HG02885 (cell line): ENCODE measurements around the gene PRM1.

Experiments
- ATAC-seq: cut with Tn5 transposase; IDR thresholded peaks from one replicate; pipeline ENCODE4 v1.9.1; 2021; ENCODE audit warnings: mild to moderate bottlenecking; ENCODE audit not compliant: unreplicated experiment, poor library complexity

PRM1 gene

DNA sequence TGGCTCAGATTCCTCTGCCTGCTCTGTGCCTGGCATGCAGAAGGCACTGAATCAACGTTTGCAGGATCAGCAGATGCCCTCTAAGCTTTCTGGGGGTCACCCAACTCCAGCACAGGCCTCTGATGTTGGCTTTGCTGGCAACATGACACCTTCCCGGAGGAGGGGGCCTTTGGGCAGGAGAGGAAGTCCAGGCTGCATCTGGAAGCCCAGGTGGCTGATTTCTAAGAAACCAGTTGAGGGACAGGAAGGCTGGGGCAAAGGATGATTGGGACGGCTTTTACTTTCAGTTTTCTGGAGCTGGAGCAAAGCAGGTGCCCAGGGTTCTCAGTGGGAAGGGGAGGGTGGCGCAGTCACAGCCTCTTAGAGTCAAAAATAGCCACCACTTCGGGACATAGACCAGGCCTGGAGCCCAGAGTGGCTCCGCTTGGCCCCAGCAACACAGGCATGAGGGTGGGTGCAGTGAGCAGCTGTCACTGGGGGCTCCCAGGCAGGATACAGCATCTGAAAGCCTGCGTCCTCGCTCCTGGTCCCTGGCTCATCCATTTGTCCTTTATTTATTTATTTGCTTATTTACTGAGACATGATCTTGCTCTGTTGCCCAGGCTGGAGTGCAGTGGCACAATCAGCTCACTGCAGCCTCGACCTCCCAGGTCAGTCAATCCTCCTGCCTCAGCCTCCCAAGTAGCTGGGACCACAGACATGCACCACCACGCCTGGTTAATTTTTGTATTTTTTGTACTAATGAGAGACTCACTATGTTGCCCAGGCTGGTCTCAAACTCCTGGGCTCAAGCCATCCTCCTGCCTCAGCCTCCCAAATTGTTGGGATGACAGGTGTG lies 40.3 kb downstream of the PRM1 start:
- no peak for ATAC-seq

DNA sequence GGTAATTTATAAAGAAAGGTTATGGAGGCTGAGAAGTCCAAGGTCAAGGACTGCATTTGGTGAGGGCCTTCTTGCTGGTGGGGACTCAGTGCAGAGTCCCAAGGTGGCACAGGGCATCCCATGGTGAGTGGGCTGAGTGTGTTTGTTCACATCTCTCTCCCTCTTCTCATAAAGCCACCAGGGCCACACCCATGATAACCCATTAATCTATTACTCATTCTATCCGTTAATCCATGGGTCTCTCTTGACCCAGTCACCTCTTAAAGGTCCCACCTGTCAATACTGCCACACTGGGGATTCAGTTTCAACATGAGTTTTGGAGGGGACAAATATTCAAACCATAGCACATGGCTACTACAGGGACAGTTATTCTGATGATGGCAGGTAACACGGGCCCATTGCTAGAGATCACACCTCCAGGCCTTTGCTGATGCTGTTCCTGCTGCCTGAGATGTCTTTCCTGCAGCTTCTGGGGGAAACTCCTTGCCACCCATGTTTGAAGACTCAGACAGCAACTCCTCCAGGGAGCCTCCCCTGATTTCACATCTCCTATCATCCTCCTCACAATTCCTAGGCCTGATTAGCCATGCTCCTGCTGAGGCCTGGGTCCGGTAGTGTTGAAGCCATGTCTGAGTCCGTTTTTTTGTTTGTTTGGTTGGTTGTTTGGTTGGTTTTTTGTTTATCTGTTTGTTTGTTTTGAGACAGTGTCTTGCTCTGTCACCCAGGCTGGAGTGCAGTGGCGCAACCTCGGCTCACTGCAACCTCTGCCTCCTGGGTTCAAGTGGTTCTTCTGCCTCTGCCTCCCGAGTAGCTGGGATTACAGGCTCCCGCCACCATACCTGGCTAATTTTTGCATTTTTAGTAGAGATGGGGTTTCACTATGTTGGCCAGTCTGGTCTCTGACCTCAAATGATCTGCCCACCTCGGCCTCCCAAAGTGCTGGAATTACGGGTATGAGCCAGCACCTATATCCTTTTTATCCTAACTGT lies 41.2 kb downstream of the PRM1 start:
- ATAC-seq, result no peak

DNA sequence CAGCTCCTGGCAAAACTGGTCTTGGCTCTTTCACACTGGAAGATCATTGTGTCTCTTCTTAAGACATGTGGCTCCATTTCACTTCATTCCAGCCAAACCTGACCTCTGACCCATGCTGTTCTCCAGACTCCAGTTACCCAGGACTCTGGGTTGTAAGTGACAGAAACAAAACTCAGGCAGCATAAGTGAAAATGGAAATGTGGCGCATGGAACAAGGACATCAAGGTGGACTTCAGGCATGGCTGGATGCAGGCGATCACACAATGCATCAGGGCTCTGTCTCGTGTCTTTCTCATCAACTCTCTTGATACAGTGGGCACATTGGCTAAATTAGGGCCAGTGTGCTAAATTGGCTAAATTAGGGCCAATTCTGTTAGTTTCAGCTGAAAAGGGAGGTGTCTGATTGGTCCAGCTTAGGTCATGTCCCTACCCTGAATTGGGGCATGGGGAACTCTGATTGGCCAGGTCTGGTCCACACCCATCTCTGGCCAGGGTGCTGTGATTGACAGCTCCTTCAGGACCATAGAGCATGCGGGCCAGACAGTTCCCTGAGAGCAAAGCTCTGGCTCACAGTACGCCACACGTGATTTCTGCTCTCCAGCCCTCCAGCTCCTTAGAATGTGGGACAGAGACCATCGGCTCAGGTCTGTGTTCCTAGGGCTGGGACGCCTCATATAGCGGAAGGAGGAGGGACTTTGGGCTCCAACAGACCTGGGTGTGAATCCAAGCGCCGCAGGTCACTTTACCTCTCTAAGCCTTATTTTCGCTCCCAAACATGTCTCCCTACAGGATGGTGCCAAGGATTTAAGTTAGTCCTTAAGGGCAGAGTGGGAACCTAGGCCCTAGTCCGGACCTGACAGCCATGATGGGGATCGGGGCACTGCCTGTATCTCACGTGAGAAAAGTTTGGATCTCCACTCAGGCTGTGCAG lies 42.6 kb downstream of the PRM1 start:
- ATAC-seq, result no peak

DNA sequence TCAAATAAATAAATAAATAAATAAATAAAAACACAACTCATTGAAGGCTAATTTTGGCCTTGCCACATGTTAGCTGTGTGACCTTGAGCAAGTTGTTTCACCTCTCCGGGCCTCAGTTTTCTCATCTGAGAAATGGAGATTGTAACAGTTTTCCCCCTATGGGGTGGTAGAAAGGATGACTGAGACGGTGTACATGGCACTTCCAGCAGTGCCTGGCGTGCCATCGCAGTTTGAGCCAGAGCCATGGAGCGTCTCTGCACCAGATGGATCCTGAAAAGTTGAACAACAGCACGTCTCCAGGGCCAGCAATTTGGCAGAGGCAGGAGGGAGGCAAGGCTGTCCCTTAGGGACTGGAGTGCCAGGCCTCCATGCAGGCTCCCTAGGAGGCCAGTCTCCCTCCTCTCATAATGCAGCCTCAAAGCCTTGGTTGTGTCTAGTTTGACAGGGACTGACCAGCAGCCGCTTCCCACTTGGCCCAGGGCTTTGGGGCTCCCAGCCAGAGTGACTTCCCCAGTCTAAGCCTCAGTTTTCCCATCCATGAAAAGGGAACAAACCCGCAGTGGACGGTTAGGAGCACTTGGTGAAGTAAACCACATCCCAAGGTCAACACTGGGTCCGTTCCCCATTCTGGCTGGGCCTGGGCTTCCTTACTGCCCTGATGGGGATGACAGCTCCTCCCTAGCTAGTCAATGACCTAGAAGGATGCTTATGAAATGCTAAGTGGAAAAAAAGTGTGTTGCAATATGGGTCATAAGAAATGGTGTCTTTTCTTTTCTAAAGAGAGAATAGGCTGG lies 44.5 kb downstream of the PRM1 start:
- ATAC-seq, result no peak

DNA sequence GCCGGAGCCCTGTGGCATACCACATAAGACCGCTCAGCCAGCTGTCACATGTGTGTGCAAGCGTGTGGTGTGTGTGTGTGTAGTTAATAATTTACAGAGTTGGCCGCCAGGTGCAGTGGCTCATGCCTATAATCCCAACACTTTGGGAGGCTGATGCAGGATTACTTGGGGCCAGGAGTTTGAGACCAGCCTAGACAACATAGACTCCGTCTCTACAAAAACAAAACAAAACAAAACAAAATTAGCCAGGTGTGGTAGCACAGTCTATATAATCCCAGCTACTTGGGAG lies 45.5 kb downstream of the PRM1 start:
- ATAC-seq, result no peak

DNA sequence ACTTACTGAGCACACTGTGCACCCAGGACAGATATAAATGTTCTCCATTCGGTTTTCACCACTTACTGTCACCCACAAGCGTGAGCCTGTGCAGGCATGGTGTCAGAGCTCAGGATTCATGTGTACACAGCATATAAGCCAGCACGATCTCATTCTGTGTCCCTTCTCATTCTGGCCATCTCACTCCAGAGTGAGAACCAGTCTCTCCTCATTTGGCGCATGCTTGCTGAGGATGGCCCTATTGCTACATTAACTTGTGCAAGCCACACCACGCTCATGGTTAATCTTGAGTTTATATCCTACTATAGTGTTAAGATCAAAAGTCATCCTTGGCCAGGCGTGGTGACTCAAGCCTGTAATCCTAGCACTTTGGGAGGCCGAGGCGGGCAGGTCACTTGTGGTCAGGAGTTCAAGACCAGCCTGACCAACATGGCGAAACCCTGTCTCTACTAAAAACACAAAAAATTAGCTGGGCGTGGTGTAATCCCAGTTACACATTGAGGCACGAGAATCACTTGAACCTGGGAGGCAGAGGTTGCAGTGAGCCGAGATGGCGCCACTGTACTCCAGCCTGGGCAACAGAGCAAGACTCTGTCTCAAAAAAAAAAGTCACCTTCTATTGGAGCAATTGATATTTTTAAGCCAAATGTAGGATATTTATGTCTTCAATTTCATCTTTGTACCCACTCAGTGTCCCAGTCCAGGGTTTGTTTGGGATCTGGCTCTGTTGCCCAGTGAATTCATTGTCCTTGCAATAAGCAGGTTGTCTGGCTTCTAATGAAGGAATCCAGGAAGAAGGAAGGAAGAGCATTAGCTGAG lies 46.0 kb downstream of the PRM1 start:
- ATAC-seq, result no peak

DNA sequence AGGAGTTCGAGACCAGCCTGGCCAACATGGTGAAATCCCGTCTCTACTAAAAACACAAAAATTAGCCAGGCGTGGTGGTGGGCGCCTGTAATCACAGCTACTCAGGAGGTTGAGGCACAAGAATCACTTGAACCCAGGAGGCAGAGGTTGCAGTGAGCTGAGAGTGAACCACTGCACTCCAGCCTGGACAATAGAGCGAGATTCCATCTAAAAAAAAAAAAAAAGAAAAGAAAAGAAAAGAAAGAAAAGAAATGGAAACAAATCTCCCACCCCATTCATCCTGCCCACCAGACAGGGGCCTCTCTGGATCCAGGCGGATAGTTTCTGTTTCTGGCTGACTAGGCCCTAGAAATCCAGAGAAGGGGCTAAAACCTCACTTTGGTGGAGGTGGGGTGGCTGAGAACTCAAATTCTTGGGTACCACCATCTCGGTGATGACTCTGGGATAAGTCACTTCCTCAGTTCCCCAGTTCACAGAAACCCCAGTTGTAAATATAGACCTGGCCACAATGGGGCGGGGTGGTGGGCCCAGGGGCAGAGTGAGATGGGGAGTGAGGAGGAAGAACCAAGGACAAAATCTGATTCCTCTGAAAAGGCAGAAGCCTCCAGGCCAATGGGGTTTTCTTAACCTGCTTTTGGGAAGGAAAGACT lies 47.3 kb downstream of the PRM1 start:
- no peak for ATAC-seq

DNA sequence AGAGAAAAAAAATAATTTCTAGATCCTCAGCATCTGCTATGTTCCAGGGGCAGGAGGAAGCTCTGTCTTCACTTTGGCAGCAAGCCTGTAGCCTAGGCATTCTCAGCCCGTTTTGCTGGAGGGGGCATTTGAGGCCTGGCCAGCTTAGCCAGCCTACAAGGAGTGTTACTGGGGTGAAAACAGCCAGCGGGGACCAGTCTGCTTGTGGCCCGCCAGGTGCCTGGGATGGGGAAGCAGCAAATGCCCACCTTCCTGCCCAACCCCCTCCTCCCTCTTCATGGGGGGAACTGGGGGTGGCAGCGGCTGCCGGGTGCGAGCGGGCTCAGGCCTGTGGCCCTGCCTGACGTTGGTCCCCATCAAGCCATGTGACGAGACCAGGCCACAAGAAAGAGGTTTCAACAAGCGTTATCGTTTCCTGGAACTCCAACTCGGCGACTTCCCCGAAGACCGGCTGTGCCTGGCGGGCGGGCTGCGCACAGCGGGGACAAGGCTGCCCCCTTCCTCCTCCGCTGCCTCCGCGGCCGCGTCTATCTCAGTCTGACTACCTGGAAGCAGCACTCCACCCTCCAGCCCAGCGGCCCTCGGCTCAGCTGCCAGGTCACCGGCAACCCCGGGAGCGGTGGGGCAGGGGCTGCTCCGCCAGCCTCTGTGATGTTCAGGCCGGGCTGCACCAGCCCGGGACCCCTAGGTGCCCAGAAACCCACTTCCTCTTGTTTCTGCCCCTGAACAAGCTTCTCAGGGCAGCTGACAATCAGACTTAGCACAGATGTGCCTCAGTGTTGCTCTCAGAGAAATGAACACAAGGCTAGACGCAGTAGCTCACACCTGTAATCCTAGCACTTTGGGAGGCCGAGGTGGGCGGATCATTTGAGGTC lies 48.0 kb downstream of the PRM1 start:
- ATAC-seq, result peak; percentile 59

DNA sequence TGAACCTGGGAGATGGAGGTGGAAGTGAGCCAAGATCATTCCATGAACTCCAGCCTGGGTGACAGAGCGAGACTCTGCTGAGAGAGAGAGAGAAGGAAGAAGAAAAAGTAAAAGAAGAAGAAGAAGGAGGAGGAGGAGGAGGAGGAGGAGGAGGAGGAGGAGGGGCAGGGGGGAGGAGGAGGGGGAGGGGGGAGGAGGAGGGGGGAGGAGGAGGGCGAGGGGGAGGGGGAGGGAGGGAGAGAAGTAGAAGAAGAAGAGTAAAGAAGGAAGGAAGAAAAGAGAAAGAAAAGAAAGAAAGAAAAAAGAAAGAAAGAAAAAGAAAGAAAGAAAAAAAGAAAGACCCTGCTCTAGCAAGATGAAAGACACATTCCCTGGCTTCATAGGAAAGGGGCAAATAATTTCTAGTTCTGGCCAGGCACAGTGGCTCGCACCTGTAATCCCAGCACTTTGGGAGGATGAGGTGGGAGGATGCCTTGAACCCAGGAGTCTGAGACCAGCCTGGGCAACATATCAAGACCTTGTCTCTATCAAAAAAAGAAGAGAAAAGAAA lies 48.8 kb downstream of the PRM1 start:
- ATAC-seq, result no peak

DNA sequence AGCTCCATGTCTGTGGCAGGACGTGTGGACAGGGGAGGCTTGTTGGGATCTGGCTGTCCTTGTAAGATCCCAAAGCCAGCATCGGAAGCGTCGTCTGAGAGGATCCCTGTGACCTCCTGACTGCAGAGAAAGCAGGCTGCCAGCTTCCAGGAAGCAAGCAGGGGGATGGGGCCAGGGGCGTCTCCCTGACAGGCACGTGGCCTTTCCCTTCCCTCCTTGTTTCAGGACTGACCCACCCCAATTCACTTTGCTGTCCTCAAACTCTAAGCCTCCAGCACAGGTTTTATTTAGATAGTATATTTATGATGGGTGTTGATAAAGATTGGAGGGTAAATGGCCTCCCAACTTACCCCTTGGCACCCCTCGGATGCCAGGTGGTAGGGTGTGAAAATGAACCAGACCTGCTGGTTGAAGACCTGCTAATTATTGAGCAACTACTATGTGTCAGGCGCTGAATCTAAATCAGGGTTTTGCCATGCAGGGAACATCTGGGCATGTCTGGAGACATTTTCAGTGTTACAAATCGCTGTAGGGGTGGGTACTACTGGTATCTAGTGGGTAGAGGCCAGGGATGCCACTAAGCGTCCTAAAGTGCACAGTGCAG lies 49.7 kb downstream of the PRM1 start:
- no peak for ATAC-seq
